H9 (cell line): ENCODE measurements around the gene ABCA3. TPM values are rescaled to one million over a fixed set of nuclear protein-coding genes. Genes with fewer than 3 reads are reported as not detected.
A peak's percentile ranks its signal among the peaks of the same experiment; 100 is the strongest.

ENCODE experiments used
- DNase-seq: peaks from one replicate; pipeline ENCODE4 v3.0.0-alpha.2; 2017
- H2AFZ ChIP-seq: one replicate; pipeline ENCODE4 v1.6.1; 2013; ENCODE audit warnings: mild to moderate bottlenecking, low read length, control low read depth, moderate library complexity
- H2AK5ac ChIP-seq: 2 replicates; pipeline ENCODE4 v1.6.1; 2013; ENCODE audit warnings: low read length, control low read depth, mixed read lengths; ENCODE audit not compliant: insufficient read length
- H2BK120ac ChIP-seq: one replicate; pipeline ENCODE4 v1.6.1; 2013; ENCODE audit warnings: low read depth, mild to moderate bottlenecking, low read length, control low read depth, inconsistent platforms; ENCODE audit not compliant: poor library complexity, severe bottlenecking
- H2BK12ac ChIP-seq: 2 replicates; pipeline ENCODE4 v1.6.1; 2013; ENCODE audit warnings: low read length, control low read depth, mixed read lengths, low read depth; ENCODE audit not compliant: insufficient read length
- H2BK15ac ChIP-seq: 2 replicates; pipeline ENCODE4 v1.6.1; 2013; ENCODE audit warnings: low read depth, low read length, control low read depth
- H2BK20ac ChIP-seq: one replicate; pipeline ENCODE4 v1.6.1; 2013; ENCODE audit warnings: low read depth, mild to moderate bottlenecking, low read length, control low read depth, inconsistent platforms; ENCODE audit not compliant: poor library complexity, severe bottlenecking
- H2BK5ac ChIP-seq: 2 replicates; pipeline ENCODE4 v1.6.1; 2013; ENCODE audit warnings: low read length, control low read depth, mixed read lengths; ENCODE audit not compliant: insufficient read length
- H3K14ac ChIP-seq: 2 replicates; pipeline ENCODE4 v1.6.1; 2013; ENCODE audit warnings: low read length, control low read depth; ENCODE audit not compliant: insufficient read depth
- H3K18ac ChIP-seq: 2 replicates; pipeline ENCODE4 v1.6.1; 2013; ENCODE audit warnings: low read depth, mild to moderate bottlenecking, mixed read lengths, low read length, control low read depth; ENCODE audit not compliant: insufficient read length
- H3K23ac ChIP-seq: 2 replicates; pipeline ENCODE4 v1.6.1; 2013; ENCODE audit warnings: low read length, control low read depth, mixed read lengths, low read depth; ENCODE audit not compliant: insufficient read length
- H3K23me2 ChIP-seq: 2 replicates; pipeline ENCODE4 v1.6.1; 2013; ENCODE audit warnings: low read depth, mild to moderate bottlenecking, mixed read lengths, low read length, control low read depth; ENCODE audit not compliant: insufficient read length, poor library complexity, severe bottlenecking
- H3K27ac ChIP-seq: 2 replicates; pipeline ENCODE4 v1.5.1; 2013; ENCODE audit warnings: low read length, control low read depth, mixed read lengths, low read depth; ENCODE audit not compliant: insufficient read length
- H3K27me3 ChIP-seq: 2 replicates; pipeline ENCODE4 v1.6.1; 2013; ENCODE audit warnings: low read length, control low read depth, inconsistent platforms; ENCODE audit not compliant: insufficient read depth
- H3K4ac ChIP-seq: 2 replicates; pipeline ENCODE4 v1.6.1; 2013; ENCODE audit warnings: low read depth, mild to moderate bottlenecking, control low read depth, inconsistent platforms, low read length, moderate library complexity
- H3K4me1 ChIP-seq: 2 replicates; pipeline ENCODE4 v1.6.1; 2013; ENCODE audit warnings: low read length, control low read depth, inconsistent platforms; ENCODE audit not compliant: insufficient read depth
- H3K4me2 ChIP-seq: 2 replicates; pipeline ENCODE4 v1.6.1; 2013; ENCODE audit warnings: low read length, control low read depth, mixed read lengths; ENCODE audit not compliant: insufficient read length, insufficient read depth
- H3K56ac ChIP-seq: 2 replicates; pipeline ENCODE4 v1.6.1; 2013; ENCODE audit warnings: low read depth, mild to moderate bottlenecking, mixed read lengths, low read length, control low read depth; ENCODE audit not compliant: insufficient read length
- H3K79me1 ChIP-seq: 2 replicates; pipeline ENCODE4 v1.6.1; 2013; ENCODE audit warnings: low read depth, mild to moderate bottlenecking, moderate library complexity, low read length, control low read depth, inconsistent platforms; ENCODE audit not compliant: insufficient read depth, poor library complexity, severe bottlenecking
- H3K79me2 ChIP-seq: 2 replicates; pipeline ENCODE4 v1.6.1; 2013; ENCODE audit warnings: low read length, control low read depth, inconsistent platforms; ENCODE audit not compliant: insufficient read depth
- H3K9ac ChIP-seq: 2 replicates; pipeline ENCODE4 v1.6.1; 2013; ENCODE audit warnings: low read length, control low read depth, mixed read lengths; ENCODE audit not compliant: insufficient read length; ENCODE audit errors: extremely low read depth
- H3K9me3 ChIP-seq: one replicate; pipeline ENCODE4 v1.6.1; 2013; ENCODE audit warnings: low read depth, low read length, inconsistent platforms; ENCODE audit not compliant: control insufficient read depth
- H3T11ph ChIP-seq: one replicate; pipeline ENCODE4 v1.6.1; 2013; ENCODE audit warnings: mild to moderate bottlenecking, low read length, control low read depth, inconsistent platforms
- H4K20me1 ChIP-seq: one replicate; pipeline ENCODE4 v1.6.1; 2013; ENCODE audit not compliant: control insufficient read depth, insufficient read length, insufficient read depth
- H4K5ac ChIP-seq: 2 replicates; pipeline ENCODE4 v1.6.1; 2013; ENCODE audit warnings: low read depth, mild to moderate bottlenecking, mixed read lengths, low read length, control low read depth; ENCODE audit not compliant: insufficient read length
- H4K8ac ChIP-seq: replicated peaks from 2 replicates; pipeline ENCODE4 v1.6.1; 2013; ENCODE audit warnings: low read length, control low read depth, mixed read lengths, low read depth; ENCODE audit not compliant: insufficient read length
- H4K91ac ChIP-seq: 2 replicates; pipeline ENCODE4 v1.6.1; 2013; ENCODE audit warnings: low read depth, mild to moderate bottlenecking, moderate library complexity, mixed read lengths, low read length, control low read depth; ENCODE audit not compliant: insufficient read length
- H3K27ac Mint-ChIP-seq, 3 experiments: 2 replicates in 2 of 3; 3 replicates in 1 of 3; pipeline ENCODE4 v1.8.0; 2020 to 2021; ENCODE audit warnings: mixed read lengths in 3 of 3, mild to moderate bottlenecking in 1 of 3, moderate library complexity in 1 of 3
- H3K27me3 Mint-ChIP-seq: 2 replicates; pipeline ENCODE4 v1.8.0; 2021; ENCODE audit warnings: low read depth, mild to moderate bottlenecking, moderate library complexity, mixed read lengths
- H3K36me3 Mint-ChIP-seq, 3 experiments: 2 replicates in 2 of 3; 3 replicates in 1 of 3; pipeline ENCODE4 v1.8.0; 2020 to 2021; ENCODE audit warnings: low read depth in 3 of 3, mixed read lengths in 3 of 3; ENCODE audit not compliant: insufficient read depth in 1 of 3
- H3K4me1 Mint-ChIP-seq, 2 experiments: 2 replicates each; pipeline ENCODE4 v1.8.0; 2020; ENCODE audit warnings: mixed read lengths in 2 of 2
- H3K4me3 Mint-ChIP-seq, 2 experiments: 2 replicates in 1 of 2; 3 replicates in 1 of 2; pipeline ENCODE4 v1.8.0; 2020 to 2021; ENCODE audit warnings: mild to moderate bottlenecking in 2 of 2, mixed read lengths in 2 of 2, moderate library complexity in 1 of 2
- H3K9me3 Mint-ChIP-seq, 2 experiments: 2 replicates in 1 of 2; 3 replicates in 1 of 2; pipeline ENCODE4 v1.8.0; 2020; ENCODE audit warnings: mild to moderate bottlenecking in 2 of 2, mixed read lengths in 2 of 2, moderate library complexity in 1 of 2
- WGBS: extraction: QIAGEN DNeasy Blood & Tissue Kit; methylation state at CpG from one replicate; pipeline ENCODE4 v1.1.7; 2013; ENCODE audit warnings: missing lambda C conversion rate, low lambda C conversion rate, mixed read lengths; ENCODE audit not compliant: insufficient read length; ENCODE audit errors: extremely low coverage; 5-methylcytosine and 5-hydroxymethylcytosine counted together
- total RNA-seq: library from RNA; stranded (reverse); gene quantifications from 2 replicates; pipeline ENCODE4 v1.2.1, GENCODE V29; 2021
- TF ChIP-seq, protein P1 (sequence below): fragments of 200-600 bp; sonication (generic); conservative IDR thresholded peaks from 3 replicates; pipeline ENCODE4 v1.8.0; 2021; ENCODE audit warnings: antibody characterized with exemption, mild to moderate bottlenecking

ABCA3 gene
- total RNA-seq, 1 experiment from 2014 or later: 8.0 TPM

DNA sequence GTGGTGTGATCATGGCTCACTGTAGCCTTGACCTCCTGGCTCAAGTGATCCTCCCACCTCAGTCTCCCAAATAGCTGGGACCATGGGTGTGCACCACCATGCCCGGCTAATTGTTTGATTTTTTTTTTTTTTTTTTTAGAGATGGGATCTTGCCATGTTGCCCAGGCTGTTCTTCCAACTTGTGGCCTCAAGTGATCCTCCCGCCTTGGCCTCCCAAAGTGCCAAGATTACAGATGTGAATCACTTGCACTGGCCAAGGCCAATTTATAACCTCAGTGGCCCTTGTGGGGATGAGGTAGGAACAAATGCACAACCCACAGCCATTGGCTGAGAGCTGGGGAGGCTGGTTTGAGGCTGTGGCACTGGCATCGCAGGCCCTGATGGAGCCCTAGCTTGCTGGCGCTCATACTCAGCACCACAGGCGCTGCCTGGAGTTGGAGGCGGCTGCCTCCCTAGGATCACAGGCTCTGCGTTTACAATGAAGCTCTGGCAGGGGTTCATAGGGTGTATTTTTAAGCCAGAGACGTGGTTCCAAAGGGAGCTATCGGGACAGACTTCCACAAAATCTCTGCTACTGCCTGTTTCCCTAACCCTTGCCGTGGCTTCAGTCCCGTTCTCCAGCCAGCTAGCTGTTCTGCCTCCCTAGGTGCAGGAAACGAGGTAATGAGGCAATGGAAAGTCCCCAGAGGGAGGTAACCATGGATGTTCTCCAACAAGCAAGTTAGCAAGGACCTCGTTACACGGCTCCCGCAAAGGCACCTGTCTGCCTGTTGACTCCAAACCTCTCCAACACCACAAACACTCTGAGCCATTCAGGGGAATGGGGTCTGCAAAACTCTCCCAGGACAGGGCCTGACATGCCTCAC, 2.9 kb downstream of the ABCA3 start:
- no peaks in the 10 kb centered on the region for H4K20me1 ChIP-seq
- H2BK15ac ChIP-seq: no peak overlapping the region
- H3K4me1 ChIP-seq: no peaks in the 10 kb centered on the region
- H3T11ph ChIP-seq: no peak overlapping the region
- H3K9me3 Mint-ChIP-seq: peaks cover 5 to 11% of the 10 kb centered on the region in 2 experiments
- no peak overlapping the region for H3K27ac ChIP-seq
- H3K4me3 Mint-ChIP-seq: peak overlapping the region in 1 of 2 experiments; percentile 64; a peak in 2 of 5 replicates
- no peak overlapping the region for H2BK120ac ChIP-seq
- H3K79me1 ChIP-seq: no peaks in the 10 kb centered on the region
- no peak overlapping the region for H4K91ac ChIP-seq
- no peaks in the 10 kb centered on the region for H3K9me3 ChIP-seq
- H4K5ac ChIP-seq: no peak overlapping the region
- H2BK12ac ChIP-seq: no peak overlapping the region
- peaks cover 8% of the 10 kb centered on the region for H3K23me2 ChIP-seq
- no peak overlapping the region for H2AFZ ChIP-seq
- no peak overlapping the region for H4K8ac ChIP-seq
- H3K79me2 ChIP-seq: no peaks in the 10 kb centered on the region
- H3K9ac ChIP-seq: no peak overlapping the region
- H3K18ac ChIP-seq: no peak overlapping the region
- TF ChIP-seq, protein P1, sequence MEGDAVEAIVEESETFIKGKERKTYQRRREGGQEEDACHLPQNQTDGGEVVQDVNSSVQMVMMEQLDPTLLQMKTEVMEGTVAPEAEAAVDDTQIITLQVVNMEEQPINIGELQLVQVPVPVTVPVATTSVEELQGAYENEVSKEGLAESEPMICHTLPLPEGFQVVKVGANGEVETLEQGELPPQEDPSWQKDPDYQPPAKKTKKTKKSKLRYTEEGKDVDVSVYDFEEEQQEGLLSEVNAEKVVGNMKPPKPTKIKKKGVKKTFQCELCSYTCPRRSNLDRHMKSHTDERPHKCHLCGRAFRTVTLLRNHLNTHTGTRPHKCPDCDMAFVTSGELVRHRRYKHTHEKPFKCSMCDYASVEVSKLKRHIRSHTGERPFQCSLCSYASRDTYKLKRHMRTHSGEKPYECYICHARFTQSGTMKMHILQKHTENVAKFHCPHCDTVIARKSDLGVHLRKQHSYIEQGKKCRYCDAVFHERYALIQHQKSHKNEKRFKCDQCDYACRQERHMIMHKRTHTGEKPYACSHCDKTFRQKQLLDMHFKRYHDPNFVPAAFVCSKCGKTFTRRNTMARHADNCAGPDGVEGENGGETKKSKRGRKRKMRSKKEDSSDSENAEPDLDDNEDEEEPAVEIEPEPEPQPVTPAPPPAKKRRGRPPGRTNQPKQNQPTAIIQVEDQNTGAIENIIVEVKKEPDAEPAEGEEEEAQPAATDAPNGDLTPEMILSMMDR: no peak
- H3K36me3 Mint-ChIP-seq: peaks cover 0 to 6% (median 5%) of the 10 kb centered on the region in 3 experiments; a peak in 6 of 7 replicates
- no peak overlapping the region for H3K4me2 ChIP-seq
- peaks cover 6 to 8% of the 10 kb centered on the region in 2 experiments for H3K4me1 Mint-ChIP-seq
- H3K27me3 Mint-ChIP-seq: peaks cover 39% of the 10 kb centered on the region
- H3K27me3 ChIP-seq: peaks cover 9% of the 10 kb centered on the region; the same call in 1 of the 2 replicates
- H3K14ac ChIP-seq: no peak overlapping the region
- H2AK5ac ChIP-seq: no peak overlapping the region
- no peak overlapping the region for H2BK5ac ChIP-seq
- H3K4ac ChIP-seq: no peak overlapping the region
- DNase-seq: no peak
- no peak overlapping the region for H3K56ac ChIP-seq
- H3K23ac ChIP-seq: no peak overlapping the region
- H2BK20ac ChIP-seq: no peak overlapping the region
- WGBS: no CpG with 5 or more reads among the region's 15 CpGs
- peak overlapping the region in 1 of 3 experiments; percentile 31; a peak in 1 of 7 replicates for H3K27ac Mint-ChIP-seq
